Mesodermal cell (in vitro differentiated cells): ENCODE data around the gene ZNF618.

ENCODE experiments used
- H3K27ac ChIP-seq: 2 replicates; pipeline ENCODE4 v1.7.0; 2013; ENCODE audit warnings: mild to moderate bottlenecking, low read depth, low read length, moderate library complexity; ENCODE audit not compliant: severe bottlenecking
- H3K36me3 ChIP-seq: 2 replicates; pipeline ENCODE4 v1.7.1; 2013; ENCODE audit warnings: mild to moderate bottlenecking, low read length, moderate library complexity; ENCODE audit not compliant: control insufficient read depth, insufficient read depth
- H3K4me1 ChIP-seq: one replicate; pipeline ENCODE4 v1.7.1; 2013; ENCODE audit warnings: mild to moderate bottlenecking, low read length; ENCODE audit not compliant: insufficient read depth, control insufficient read depth, poor library complexity, severe bottlenecking
- H3K4me3 ChIP-seq: 2 replicates; pipeline ENCODE4 v1.7.0; 2013; ENCODE audit warnings: low read length, control low read depth, mild to moderate bottlenecking; ENCODE audit not compliant: insufficient read depth, poor library complexity, severe bottlenecking; ENCODE audit errors: extremely low read depth
- H3K9me3 ChIP-seq: 2 replicates; pipeline ENCODE4 v1.7.1; 2013; ENCODE audit warnings: mild to moderate bottlenecking, low read length, moderate library complexity; ENCODE audit not compliant: control insufficient read depth
- WGBS, 2 experiments: methylation state at CpG; one replicate each; pipeline ENCODE4 v1.1.5; 2013; ENCODE audit warnings: missing lambda C conversion rate in 2 of 2; ENCODE audit not compliant: insufficient coverage in 2 of 2; 5-methylcytosine and 5-hydroxymethylcytosine counted together

ZNF618 gene

DNA sequence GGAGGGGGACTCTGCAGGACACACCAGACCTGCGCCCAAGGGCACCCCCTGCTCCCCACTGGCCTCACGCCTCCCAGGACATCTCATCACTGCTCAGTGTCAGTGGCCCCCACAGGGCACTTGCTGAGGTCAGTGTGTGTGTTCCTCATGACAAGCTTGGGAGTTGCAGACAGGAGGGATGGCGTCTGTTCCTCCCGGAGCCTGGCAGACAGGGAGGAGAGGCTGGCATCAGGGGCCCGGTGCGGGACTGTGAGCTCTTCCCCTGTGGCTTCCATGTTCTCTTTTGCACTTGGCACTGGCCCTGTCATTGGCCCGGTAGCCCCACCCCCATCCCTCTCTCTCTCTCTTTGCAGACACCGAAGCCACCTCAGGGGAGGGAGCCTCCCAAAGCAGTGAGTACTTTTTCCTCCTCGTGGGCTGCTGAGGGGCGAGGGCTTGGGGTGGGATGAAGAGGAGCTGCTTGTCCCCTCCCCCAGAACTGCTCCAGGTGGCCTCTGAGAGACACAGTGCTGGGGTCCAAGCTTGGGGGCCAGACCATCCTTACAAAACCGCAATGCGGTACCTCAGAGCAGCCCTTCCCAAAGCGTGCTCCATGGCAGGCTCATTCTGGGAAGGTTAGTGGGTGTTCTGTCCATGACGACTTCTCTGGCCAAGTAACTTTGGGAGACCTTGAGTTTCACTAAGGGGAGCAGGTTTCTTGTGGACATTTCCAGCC is 126.3 kb downstream of the ZNF618 start:
- H3K4me3 ChIP-seq, result no peak overlapping the region
- 76 to 90% methylated on average over 5 to 7 of the region's 14 CpGs for WGBS, 2 experiments
- no peaks in the 10 kb centered on the region for H3K9me3 ChIP-seq
- H3K36me3 ChIP-seq, result peaks cover 72% of the 10 kb centered on the region
- no peak overlapping the region for H3K27ac ChIP-seq
- H3K4me1 ChIP-seq, result peaks cover 9% of the 10 kb centered on the region

GRCh38 chr9:114002986-114003350 is 126.9 kb downstream of the ZNF618 start:
- Histone ChIP-seq H3K36me3 (peaks cover 75% of the 10 kb centered on the region), H3K4me1 (peaks cover 9% of the 10 kb centered on the region), H3K27ac (no peak overlapping the region), H3K4me3 (no peak overlapping the region), H3K9me3 (no peaks in the 10 kb centered on the region)
- 94 to 96% methylated on average over 5 of the region's 5 CpGs for WGBS, 2 experiments

DNA sequence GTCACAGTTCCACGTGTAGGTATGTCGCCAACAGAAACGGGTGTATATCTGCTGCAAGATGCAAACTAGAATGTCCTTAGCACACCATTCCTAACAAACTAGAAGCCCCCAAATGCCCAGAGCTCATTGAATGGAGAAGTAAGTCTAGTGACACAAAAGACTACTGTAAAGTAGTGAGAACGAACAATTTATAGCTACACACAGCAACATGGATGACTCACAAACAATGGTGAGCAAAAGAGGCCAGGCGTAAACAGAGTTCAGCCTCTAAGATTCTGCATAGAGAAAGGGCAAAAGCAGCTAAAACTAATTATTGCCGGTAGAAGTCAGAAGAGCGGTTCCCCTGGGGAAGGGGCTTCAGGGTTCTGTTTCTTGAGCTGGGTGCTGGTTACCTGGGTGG is 127.2 kb downstream of the ZNF618 start:
- 98 to 100% methylated on average over 3 to 6 of the region's 7 CpGs for WGBS, 2 experiments
- Histone ChIP-seq H3K36me3 (peaks cover 76% of the 10 kb centered on the region), H3K9me3 (no peaks in the 10 kb centered on the region), H3K4me3 (no peak overlapping the region), H3K4me1 (peaks cover 9% of the 10 kb centered on the region), H3K27ac (peak overlapping the region; percentile 18)

DNA sequence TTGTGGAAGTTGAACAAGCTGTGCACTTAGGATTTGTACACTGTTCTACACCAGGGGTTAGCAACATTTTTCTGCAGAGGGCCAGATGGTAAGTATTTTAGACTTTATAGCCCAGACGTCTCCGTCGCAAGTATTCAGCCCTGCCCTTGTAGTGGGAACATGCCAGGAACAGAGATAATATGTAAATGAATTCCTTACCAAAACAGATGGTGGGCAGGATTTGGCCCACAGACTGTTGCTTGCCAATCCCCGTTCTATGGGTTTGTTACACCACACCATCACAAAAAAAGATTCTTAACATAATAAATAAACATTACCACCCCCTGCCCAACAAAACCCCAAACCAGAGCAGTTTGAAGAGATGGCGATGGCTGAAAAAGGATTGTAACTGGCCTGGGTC is 127.6 kb downstream of the ZNF618 start:
- peak overlapping the region; percentile 18 for H3K27ac ChIP-seq
- H3K9me3 ChIP-seq, result no peaks in the 10 kb centered on the region
- H3K36me3 ChIP-seq, result peaks cover 74% of the 10 kb centered on the region
- WGBS, 2 experiments, result 94 to 100% methylated on average over 1 to 3 of the region's 5 CpGs
- peaks cover 9% of the 10 kb centered on the region for H3K4me1 ChIP-seq
- no peak overlapping the region for H3K4me3 ChIP-seq

- 92 to 96% methylated on average over 14 to 15 of the region's 15 CpGs for WGBS, 2 experiments
- H3K27ac ChIP-seq, result no peak overlapping the region
- H3K36me3 ChIP-seq, result peaks cover 77% of the 10 kb centered on the region
- H3K9me3 ChIP-seq, result no peaks in the 10 kb centered on the region
- H3K4me3 ChIP-seq, result no peak overlapping the region
- H3K4me1 ChIP-seq, result peaks cover 9% of the 10 kb centered on the region
These were observed 128.2 kb downstream of the ZNF618 start for GRCh38 chr9:114004221-114004716.

- Histone ChIP-seq H3K4me1 (peaks cover 9% of the 10 kb centered on the region), H3K9me3 (no peaks in the 10 kb centered on the region), H3K27ac (no peak overlapping the region), H3K4me3 (no peak overlapping the region), H3K36me3 (peaks cover 79% of the 10 kb centered on the region)
- 93 to 96% methylated on average over 6 to 8 of the region's 9 CpGs for WGBS, 2 experiments
These were observed 129.5 kb downstream of the ZNF618 start for GRCh38 chr9:114005371-114006154.

DNA sequence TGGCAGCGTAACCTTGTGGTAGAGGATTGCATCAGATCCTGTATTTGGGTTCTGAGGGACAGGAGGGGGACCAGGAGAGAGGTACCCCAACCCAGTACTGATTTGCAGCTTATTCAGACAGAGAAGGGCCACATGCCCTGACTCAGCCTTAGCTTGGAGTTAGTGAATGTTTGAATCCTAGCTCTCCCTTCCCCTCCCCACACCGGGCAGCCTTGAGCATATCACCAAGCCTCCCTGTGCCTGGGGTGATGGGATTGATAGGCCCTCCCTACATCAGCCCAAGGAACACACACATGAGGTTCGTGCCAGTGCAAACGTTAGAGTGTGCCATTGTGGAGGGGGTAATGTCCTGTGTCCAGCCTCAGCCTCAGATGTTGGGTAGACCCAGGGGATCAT is 130.0 kb downstream of the ZNF618 start:
- Histone ChIP-seq H3K27ac (no peak overlapping the region), H3K4me1 (peaks cover 9% of the 10 kb centered on the region), H3K36me3 (peaks cover 79% of the 10 kb centered on the region), H3K4me3 (no peak overlapping the region), H3K9me3 (no peaks in the 10 kb centered on the region)
- WGBS, 2 experiments, result no CpG with 5 or more reads among the region's 4 CpGs

GRCh38 chr9:114006931-114007691 is 131.0 kb downstream of the ZNF618 start:
- H3K4me3 ChIP-seq, result no peak overlapping the region
- H3K27ac ChIP-seq, result no peak overlapping the region
- WGBS, 2 experiments, result 83 to 93% methylated on average over 7 of the region's 10 CpGs
- peaks cover 80% of the 10 kb centered on the region for H3K36me3 ChIP-seq
- H3K4me1 ChIP-seq, result peaks cover 9% of the 10 kb centered on the region
- H3K9me3 ChIP-seq, result no peaks in the 10 kb centered on the region

GRCh38 chr9:114007991-114008666 is 132.0 kb downstream of the ZNF618 start:
- H3K27ac ChIP-seq, result no peak overlapping the region
- H3K36me3 ChIP-seq, result peaks cover 80% of the 10 kb centered on the region
- H3K4me3 ChIP-seq, result no peak overlapping the region
- peaks cover 9% of the 10 kb centered on the region for H3K4me1 ChIP-seq
- no peaks in the 10 kb centered on the region for H3K9me3 ChIP-seq
- WGBS, 2 experiments, result 88 to 96% methylated on average over 14 to 16 of the region's 18 CpGs

GRCh38 chr9:114008667-114009410 is 132.7 kb downstream of the ZNF618 start:
- H3K4me1 ChIP-seq, result peaks cover 5% of the 10 kb centered on the region
- H3K9me3 ChIP-seq, result no peaks in the 10 kb centered on the region
- no peak overlapping the region for H3K27ac ChIP-seq
- 98% methylated on average over 7 of the region's 9 CpGs for WGBS, 2 experiments
- H3K4me3 ChIP-seq, result no peak overlapping the region
- H3K36me3 ChIP-seq, result peaks cover 74% of the 10 kb centered on the region
